ENCODE measurements around the gene OR5C1.

DNA sequence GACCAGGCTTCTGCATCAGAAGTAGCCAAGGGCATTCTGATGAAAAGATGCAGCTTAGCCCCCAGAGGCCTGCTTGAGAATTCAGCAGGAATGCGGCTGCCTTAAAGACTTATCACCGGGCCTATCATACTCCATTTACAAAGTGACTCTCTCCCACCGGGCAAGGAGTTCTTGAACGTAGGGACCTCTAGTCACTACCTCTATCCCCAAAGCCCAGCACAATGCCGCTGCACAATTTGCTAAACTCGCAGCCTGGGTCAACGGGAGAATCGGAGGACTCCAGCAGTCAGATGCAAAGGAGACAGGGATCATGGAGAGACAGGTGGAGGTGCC is 39.0 kb downstream of the OR5C1 start:
- TF ChIP-seq, protein P1, sequence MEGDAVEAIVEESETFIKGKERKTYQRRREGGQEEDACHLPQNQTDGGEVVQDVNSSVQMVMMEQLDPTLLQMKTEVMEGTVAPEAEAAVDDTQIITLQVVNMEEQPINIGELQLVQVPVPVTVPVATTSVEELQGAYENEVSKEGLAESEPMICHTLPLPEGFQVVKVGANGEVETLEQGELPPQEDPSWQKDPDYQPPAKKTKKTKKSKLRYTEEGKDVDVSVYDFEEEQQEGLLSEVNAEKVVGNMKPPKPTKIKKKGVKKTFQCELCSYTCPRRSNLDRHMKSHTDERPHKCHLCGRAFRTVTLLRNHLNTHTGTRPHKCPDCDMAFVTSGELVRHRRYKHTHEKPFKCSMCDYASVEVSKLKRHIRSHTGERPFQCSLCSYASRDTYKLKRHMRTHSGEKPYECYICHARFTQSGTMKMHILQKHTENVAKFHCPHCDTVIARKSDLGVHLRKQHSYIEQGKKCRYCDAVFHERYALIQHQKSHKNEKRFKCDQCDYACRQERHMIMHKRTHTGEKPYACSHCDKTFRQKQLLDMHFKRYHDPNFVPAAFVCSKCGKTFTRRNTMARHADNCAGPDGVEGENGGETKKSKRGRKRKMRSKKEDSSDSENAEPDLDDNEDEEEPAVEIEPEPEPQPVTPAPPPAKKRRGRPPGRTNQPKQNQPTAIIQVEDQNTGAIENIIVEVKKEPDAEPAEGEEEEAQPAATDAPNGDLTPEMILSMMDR (conservative IDR thresholded peaks at IDR 0.05): no peak
- no peak for TF ChIP-seq EZH2 (IDR thresholded peaks at IDR 0.05; ENCODE audit: low read depth)
